ENCODE data around the gene MGMT.

Gene MGMT

GRCh38 chr10:129646973-129647372 is 179.9 kb downstream of the MGMT start:
- TF ChIP-seq CTCF (IDR thresholded peaks at IDR 0.05; ENCODE audit: low read length) (no peak), EZH2 (IDR thresholded peaks at IDR 0.05; ENCODE audit: borderline replicate concordance, low read length) (no peak)
- Histone ChIP-seq H3K9ac (ENCODE audit: low read length) (no peak overlapping the region), H3K27me3 (ENCODE audit: insufficient read depth, low read length) (no peaks in the 10 kb centered on the region), H3K4me2 (ENCODE audit: low read length) (no peak overlapping the region), H3K9me2 (ENCODE audit: low read depth, low read length) (no peaks in the 10 kb centered on the region), H4K20me1 (ENCODE audit: insufficient read depth, low read length) (no peaks in the 10 kb centered on the region), H3K79me2 (ENCODE audit: insufficient read depth, low read length) (no peaks in the 10 kb centered on the region), H3K9me3 (ENCODE audit: low read length) (no peaks in the 10 kb centered on the region), H3F3A (ENCODE audit: insufficient read depth, low read length) (no peaks in the 10 kb centered on the region), H2AFZ (ENCODE audit: low read length) (no peak overlapping the region), H3K4me3 (ENCODE audit: low read depth, low read length, poor library complexity, severe bottlenecking) (no peak overlapping the region), H3K4me1 (ENCODE audit: insufficient read depth, low read length, severe bottlenecking) (no peaks in the 10 kb centered on the region), H3K36me3 (ENCODE audit: insufficient read depth, low read length) (no peaks in the 10 kb centered on the region), H3K27ac (ENCODE audit: low read depth, low read length, poor library complexity, severe bottlenecking) (no peak overlapping the region)

- H4K20me1 ChIP-seq (ENCODE audit: insufficient read depth, low read length) = no peaks in the 10 kb centered on the region
- no peak overlapping the region for H3K9ac ChIP-seq (ENCODE audit: low read length)
- no peaks in the 10 kb centered on the region for H3K4me1 ChIP-seq (ENCODE audit: insufficient read depth, low read length, severe bottlenecking)
- no peak overlapping the region for H3K4me3 ChIP-seq (ENCODE audit: low read depth, low read length, poor library complexity, severe bottlenecking)
- H3K79me2 ChIP-seq (ENCODE audit: insufficient read depth, low read length) = no peaks in the 10 kb centered on the region
- no peak overlapping the region for H3K4me2 ChIP-seq (ENCODE audit: low read length)
- H2AFZ ChIP-seq (ENCODE audit: low read length) = no peak overlapping the region
- no peaks in the 10 kb centered on the region for H3K36me3 ChIP-seq (ENCODE audit: insufficient read depth, low read length)
- no peak overlapping the region for H3K27ac ChIP-seq (ENCODE audit: low read depth, low read length, poor library complexity, severe bottlenecking)
- no peaks in the 10 kb centered on the region for H3F3A ChIP-seq (ENCODE audit: insufficient read depth, low read length)
- TF ChIP-seq EZH2 (IDR thresholded peaks at IDR 0.05; ENCODE audit: borderline replicate concordance, low read length) (no peak), CTCF (IDR thresholded peaks at IDR 0.05; ENCODE audit: low read length) (no peak)
- H3K27me3 ChIP-seq (ENCODE audit: insufficient read depth, low read length) = no peaks in the 10 kb centered on the region
- no peaks in the 10 kb centered on the region for H3K9me3 ChIP-seq (ENCODE audit: low read length)
- H3K9me2 ChIP-seq (ENCODE audit: low read depth, low read length) = no peaks in the 10 kb centered on the region
Observed at GRCh38 chr10:129647590-129647989, 180.5 kb downstream of the MGMT start.

- H3K4me3 ChIP-seq (ENCODE audit: low read depth, low read length, poor library complexity, severe bottlenecking) = no peak overlapping the region
- H4K20me1 ChIP-seq (ENCODE audit: insufficient read depth, low read length) = no peaks in the 10 kb centered on the region
- TF ChIP-seq EZH2 (IDR thresholded peaks at IDR 0.05; ENCODE audit: borderline replicate concordance, low read length) (no peak), CTCF (IDR thresholded peaks at IDR 0.05; ENCODE audit: low read length) (no peak)
- H3K27ac ChIP-seq (ENCODE audit: low read depth, low read length, poor library complexity, severe bottlenecking) = no peak overlapping the region
- H3K27me3 ChIP-seq (ENCODE audit: insufficient read depth, low read length) = no peaks in the 10 kb centered on the region
- no peaks in the 10 kb centered on the region for H3K79me2 ChIP-seq (ENCODE audit: insufficient read depth, low read length)
- H2AFZ ChIP-seq (ENCODE audit: low read length) = no peak overlapping the region
- no peaks in the 10 kb centered on the region for H3K9me2 ChIP-seq (ENCODE audit: low read depth, low read length)
- no peaks in the 10 kb centered on the region for H3K36me3 ChIP-seq (ENCODE audit: insufficient read depth, low read length)
- H3K4me2 ChIP-seq (ENCODE audit: low read length) = no peak overlapping the region
- H3F3A ChIP-seq (ENCODE audit: insufficient read depth, low read length) = no peaks in the 10 kb centered on the region
- no peak overlapping the region for H3K9ac ChIP-seq (ENCODE audit: low read length)
- peaks cover under 1% of the 10 kb centered on the region for H3K4me1 ChIP-seq (ENCODE audit: insufficient read depth, low read length, severe bottlenecking)
- H3K9me3 ChIP-seq (ENCODE audit: low read length) = no peaks in the 10 kb centered on the region
Observed at GRCh38 chr10:129648856-129649255, 181.8 kb downstream of the MGMT start.

Measured in OCI-LY1 (cell line).